MCF 10A (cell line): Measurements from ENCODE around the gene TMEM132A. TPM values are rescaled to one million over a fixed set of nuclear protein-coding genes. Genes with fewer than 3 reads are reported as not detected.
A peak's percentile ranks its signal among the peaks of the same experiment; 100 is the strongest.

Source experiments
- BruUV-seq: library from RNA; stranded (reverse); fragments of 400-500 nt; replicated peaks from 2 replicates; lab custom pipeline; 2021; lab: Mats Ljungman, UMichigan
- CTCF ChIA-PET: fragments of 300-600 bp; sonication (Branson Sonifier 250); formaldehyde crosslinking; extraction: SDS; loops from one replicate; lab custom pipeline; 2021; ENCODE audit warnings: antibody characterized with exemption, inconsistent platforms; lab: Yijun Ruan, JAX
- POLR2A ChIA-PET: fragments of 300-600, 350-650 bp; sonication (Branson Sonifier 250); formaldehyde crosslinking; extraction: SDS; loops from one replicate; lab custom pipeline; 2020; ENCODE audit warnings: antibody characterized with exemption, inconsistent platforms; lab: Yijun Ruan, JAX
- DNase-seq: peaks from one replicate; pipeline ENCODE4 v3.0.0-alpha.2; 2018; ENCODE audit not compliant: unreplicated experiment
- H3K27ac Mint-ChIP-seq: one replicate; pipeline ENCODE4 v1.8.0; 2022; ENCODE audit warnings: mild to moderate bottlenecking, low read depth, mixed read lengths; ENCODE audit not compliant: unreplicated experiment
- H3K27me3 Mint-ChIP-seq: one replicate; pipeline ENCODE4 v1.8.0; 2022; ENCODE audit warnings: mixed read lengths; ENCODE audit not compliant: insufficient read depth, unreplicated experiment
- H3K36me3 Mint-ChIP-seq: one replicate; pipeline ENCODE4 v1.8.0; 2022; ENCODE audit warnings: mild to moderate bottlenecking, moderate library complexity, mixed read lengths; ENCODE audit not compliant: insufficient read depth, unreplicated experiment
- H3K4me1 Mint-ChIP-seq: one replicate; pipeline ENCODE4 v1.8.0; 2022; ENCODE audit warnings: mixed read lengths; ENCODE audit not compliant: insufficient read depth, unreplicated experiment
- H3K4me3 Mint-ChIP-seq: one replicate; pipeline ENCODE4 v1.8.0; 2022; ENCODE audit warnings: mild to moderate bottlenecking, moderate library complexity, mixed read lengths; ENCODE audit not compliant: unreplicated experiment
- H3K9me3 Mint-ChIP-seq: one replicate; pipeline ENCODE4 v1.8.0; 2022; ENCODE audit warnings: mixed read lengths; ENCODE audit not compliant: unreplicated experiment
- intact Hi-C: fragments of 100-400 bp; cut with micrococcal nuclease; formaldehyde crosslinking; loops from 2 replicates; pipeline ENCODE4 v1.14.1; 2022
- total RNA-seq: library from RNA; stranded (reverse); gene quantifications from 2 replicates; pipeline ENCODE4 v1.2.3, GENCODE V29; 2022
- TF ChIP-seq, protein P1 (sequence below): fragments of 200-600 bp; IDR thresholded peaks from one replicate; pipeline ENCODE4 v1.8.0; 2022; ENCODE audit warnings: antibody characterized with exemption, mild to moderate bottlenecking; ENCODE audit not compliant: unreplicated experiment

The TMEM132A gene
- total RNA-seq, 1 experiment from 2014 or later = 20.5 TPM

DNA sequence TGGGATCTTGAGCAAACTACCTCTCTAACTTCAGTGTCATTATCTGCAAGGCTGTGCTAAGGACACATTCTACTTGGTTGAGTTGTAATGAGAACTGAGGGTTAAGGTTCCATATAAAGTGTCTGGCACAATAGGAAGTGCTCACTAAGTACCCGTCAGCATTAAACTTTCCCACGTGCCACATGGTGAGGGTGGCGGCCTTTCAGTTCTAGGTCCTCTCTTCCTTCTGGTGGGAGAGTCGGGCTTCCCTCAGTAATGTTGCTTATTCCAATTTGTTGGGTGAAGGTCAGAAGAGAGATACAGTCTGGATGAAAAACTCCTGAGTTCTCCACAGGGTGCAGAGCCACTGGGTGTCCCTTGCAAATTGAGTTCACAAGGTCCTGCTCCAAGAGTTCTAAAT, 42.6 kb downstream of the TMEM132A start:
- H3K9me3 Mint-ChIP-seq = peaks cover 16% of the 10 kb centered on the region
- no peak overlapping the region for H3K4me3 Mint-ChIP-seq
- intact Hi-C loops = no loop called here
- no peaks in the 10 kb centered on the region for H3K27me3 Mint-ChIP-seq
- POLR2A ChIA-PET = no interaction called here
- H3K27ac Mint-ChIP-seq = no peak overlapping the region
- TF ChIP-seq, protein P1, sequence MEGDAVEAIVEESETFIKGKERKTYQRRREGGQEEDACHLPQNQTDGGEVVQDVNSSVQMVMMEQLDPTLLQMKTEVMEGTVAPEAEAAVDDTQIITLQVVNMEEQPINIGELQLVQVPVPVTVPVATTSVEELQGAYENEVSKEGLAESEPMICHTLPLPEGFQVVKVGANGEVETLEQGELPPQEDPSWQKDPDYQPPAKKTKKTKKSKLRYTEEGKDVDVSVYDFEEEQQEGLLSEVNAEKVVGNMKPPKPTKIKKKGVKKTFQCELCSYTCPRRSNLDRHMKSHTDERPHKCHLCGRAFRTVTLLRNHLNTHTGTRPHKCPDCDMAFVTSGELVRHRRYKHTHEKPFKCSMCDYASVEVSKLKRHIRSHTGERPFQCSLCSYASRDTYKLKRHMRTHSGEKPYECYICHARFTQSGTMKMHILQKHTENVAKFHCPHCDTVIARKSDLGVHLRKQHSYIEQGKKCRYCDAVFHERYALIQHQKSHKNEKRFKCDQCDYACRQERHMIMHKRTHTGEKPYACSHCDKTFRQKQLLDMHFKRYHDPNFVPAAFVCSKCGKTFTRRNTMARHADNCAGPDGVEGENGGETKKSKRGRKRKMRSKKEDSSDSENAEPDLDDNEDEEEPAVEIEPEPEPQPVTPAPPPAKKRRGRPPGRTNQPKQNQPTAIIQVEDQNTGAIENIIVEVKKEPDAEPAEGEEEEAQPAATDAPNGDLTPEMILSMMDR = no peak
- no peak for DNase-seq
- no peaks in the 10 kb centered on the region for H3K4me1 Mint-ChIP-seq
- no TSS peak for BruUV-seq
- CTCF ChIA-PET = interaction anchor here (0.7 to 2.3 kb wide), 2 partner anchors 146 to 163 kb away, joined by 3 to 11 read pairs; no protein-coding TSS in a partner anchor
- H3K36me3 Mint-ChIP-seq = no peaks in the 10 kb centered on the region

GRCh38 chr11:60968223-60968622, 44.0 kb downstream of the TMEM132A start:
- ChIA-PET CTCF (interaction anchor here (0.6 to 1.7 kb wide), 6 partner anchors 8 to 287 kb away, joined by 3 read pairs; no protein-coding TSS in a partner anchor), POLR2A (interaction anchor here (0.7 kb wide), 1 partner anchor 66 kb away, joined by 3 read pairs; no protein-coding TSS in a partner anchor)
- no TSS peak for BruUV-seq
- Mint-ChIP-seq H3K9me3 (peaks cover 16% of the 10 kb centered on the region), H3K4me3 (no peak overlapping the region), H3K4me1 (no peaks in the 10 kb centered on the region), H3K27ac (no peak overlapping the region), H3K27me3 (no peaks in the 10 kb centered on the region), H3K36me3 (no peaks in the 10 kb centered on the region)
- intact Hi-C loops = no loop called here
- DNase-seq = no peak
- TF ChIP-seq, protein P1 = no peak

DNA sequence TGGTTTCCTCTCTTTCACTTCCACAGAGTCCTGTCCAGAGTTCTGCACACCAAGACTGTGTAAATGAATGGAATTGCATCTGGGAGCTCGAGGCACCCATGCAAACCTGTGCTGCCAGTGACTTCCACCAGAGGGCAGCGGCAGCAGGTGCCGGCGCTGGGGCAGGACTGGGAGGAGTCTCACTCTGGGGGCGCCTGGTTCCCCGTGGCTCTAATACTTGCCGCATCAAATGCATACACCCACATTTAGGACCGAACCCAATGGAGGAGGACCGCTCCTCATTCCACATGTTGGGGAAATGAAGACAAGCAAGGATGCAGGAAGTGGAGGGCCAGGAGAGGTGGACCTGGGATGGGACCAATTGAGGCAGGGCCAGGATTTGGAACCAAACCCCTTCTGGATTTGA, 46.1 kb downstream of the TMEM132A start:
- Mint-ChIP-seq H3K4me1 (no peaks in the 10 kb centered on the region), H3K27me3 (no peaks in the 10 kb centered on the region), H3K4me3 (no peak overlapping the region), H3K9me3 (peaks cover 16% of the 10 kb centered on the region), H3K36me3 (no peaks in the 10 kb centered on the region), H3K27ac (no peak overlapping the region)
- intact Hi-C loops = loop anchor here (1.0 kb wide), 3 partner anchors 160 to 217 kb away; no protein-coding TSS in a partner anchor
- peak; percentile 54 for DNase-seq
- ChIA-PET CTCF (interaction anchor here (0.5 to 1.5 kb wide), 10 partner anchors 9 to 217 kb away, joined by 3 to 8 read pairs (median 4); no protein-coding TSS in a partner anchor), POLR2A (interaction anchor here (1.2 kb wide), 1 partner anchor 22 kb away, joined by 3 read pairs; no protein-coding TSS in a partner anchor)
- TF ChIP-seq, protein P1 = peak; percentile 73
- no TSS peak for BruUV-seq

DNA sequence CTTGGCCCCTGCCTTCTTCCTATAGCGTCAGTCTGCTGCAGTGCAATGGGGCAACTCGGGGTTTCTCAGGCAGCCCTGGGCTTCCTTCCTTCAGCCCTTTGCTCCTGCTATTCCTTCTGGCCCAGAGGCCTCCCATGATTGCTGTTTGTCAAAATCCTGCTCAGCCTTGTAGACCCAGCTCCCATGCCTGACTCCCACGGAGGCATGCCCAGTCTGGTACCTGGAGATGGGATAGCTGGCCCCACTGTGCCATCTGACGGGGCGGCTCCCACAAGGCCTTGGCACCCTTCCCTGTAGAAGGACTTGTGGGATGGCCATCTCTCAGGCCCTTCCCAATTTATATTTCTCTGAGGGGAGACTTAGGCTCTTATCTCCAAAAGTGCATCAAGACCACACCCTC, 46.6 kb downstream of the TMEM132A start:
- intact Hi-C loops = loop anchor here (1.0 kb wide), 3 partner anchors 159 to 216 kb away; no protein-coding TSS in a partner anchor

More for the DNA sequence above, 46.6 kb downstream of the TMEM132A start:
- H3K9me3 Mint-ChIP-seq = peaks cover 16% of the 10 kb centered on the region
- ChIA-PET POLR2A (no interaction called here), CTCF (interaction anchor here (0.5 to 1.2 kb wide), 5 partner anchors 33 to 545 kb away, joined by 3 to 8 read pairs (median 4); no protein-coding TSS in a partner anchor)
- no TSS peak for BruUV-seq
- H3K27ac Mint-ChIP-seq = no peak overlapping the region
- TF ChIP-seq, protein P1 = no peak
- H3K4me3 Mint-ChIP-seq = no peak overlapping the region
- H3K36me3 Mint-ChIP-seq = no peaks in the 10 kb centered on the region
- no peaks in the 10 kb centered on the region for H3K4me1 Mint-ChIP-seq
- H3K27me3 Mint-ChIP-seq = no peaks in the 10 kb centered on the region
- no peak for DNase-seq
